Measurements from ENCODE around the gene NADSYN1.

GRCh38 chr11:71491940-71492339 lies 38.9 kb downstream of the NADSYN1 start:
- TF ChIP-seq CTCF (IDR thresholded peaks at IDR 0.05) (no peak), POLR2A (IDR thresholded peaks at IDR 0.05) (no peak)
